Measurements from ENCODE around the gene HAAO. TPM values are rescaled to one million over a fixed set of nuclear protein-coding genes. Genes with fewer than 3 reads are reported as not detected.

Gene HAAO
- total RNA-seq, 2 experiments from 2014 or later, result 0.17 TPM; not detected in 1

DNA sequence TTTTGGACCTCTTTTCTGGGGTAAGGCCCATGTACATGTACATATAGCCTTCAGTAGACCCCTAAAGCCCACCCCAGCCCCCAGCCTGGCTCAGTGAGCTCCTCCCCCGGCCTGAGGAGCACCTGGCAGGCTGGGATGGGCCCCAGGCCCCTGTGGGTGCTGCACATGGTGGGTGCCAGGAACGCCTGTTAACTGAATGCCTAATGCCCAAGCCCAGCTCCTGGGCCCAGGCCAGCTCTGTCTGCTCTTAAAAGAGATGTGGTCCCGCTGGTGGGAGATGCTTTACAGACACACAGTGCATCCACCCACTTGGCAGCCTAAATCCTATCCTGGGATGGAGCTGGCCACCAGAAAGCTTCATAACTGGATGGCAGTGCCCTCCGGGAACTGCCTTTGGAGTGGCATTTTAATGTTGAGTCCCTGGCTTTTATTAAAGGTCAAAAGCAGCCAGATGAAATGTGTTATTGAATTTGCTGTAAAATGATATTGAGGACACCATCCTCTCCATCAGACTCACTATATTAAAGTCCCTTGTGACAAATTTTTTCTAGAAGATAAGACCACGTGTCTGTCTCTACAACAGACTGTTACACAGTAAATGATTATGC, 20.7 kb downstream of the HAAO start:
- Mint-ChIP-seq H3K27me3 (no peaks in the 10 kb centered on the region), H3K4me1 (ENCODE audit: low read depth) (peaks cover 12% of the 10 kb centered on the region), H3K27ac (no peak overlapping the region), H3K36me3 (no peaks in the 10 kb centered on the region), H3K9me3 (no peaks in the 10 kb centered on the region), H3K4me3 (no peak overlapping the region)
- POLR2A ChIA-PET, result no interaction called here
- DNase-seq, result no peak
- CTCF ChIA-PET, result no interaction called here
- intact Hi-C loops (cut with micrococcal nuclease), result no loop called here

DNA sequence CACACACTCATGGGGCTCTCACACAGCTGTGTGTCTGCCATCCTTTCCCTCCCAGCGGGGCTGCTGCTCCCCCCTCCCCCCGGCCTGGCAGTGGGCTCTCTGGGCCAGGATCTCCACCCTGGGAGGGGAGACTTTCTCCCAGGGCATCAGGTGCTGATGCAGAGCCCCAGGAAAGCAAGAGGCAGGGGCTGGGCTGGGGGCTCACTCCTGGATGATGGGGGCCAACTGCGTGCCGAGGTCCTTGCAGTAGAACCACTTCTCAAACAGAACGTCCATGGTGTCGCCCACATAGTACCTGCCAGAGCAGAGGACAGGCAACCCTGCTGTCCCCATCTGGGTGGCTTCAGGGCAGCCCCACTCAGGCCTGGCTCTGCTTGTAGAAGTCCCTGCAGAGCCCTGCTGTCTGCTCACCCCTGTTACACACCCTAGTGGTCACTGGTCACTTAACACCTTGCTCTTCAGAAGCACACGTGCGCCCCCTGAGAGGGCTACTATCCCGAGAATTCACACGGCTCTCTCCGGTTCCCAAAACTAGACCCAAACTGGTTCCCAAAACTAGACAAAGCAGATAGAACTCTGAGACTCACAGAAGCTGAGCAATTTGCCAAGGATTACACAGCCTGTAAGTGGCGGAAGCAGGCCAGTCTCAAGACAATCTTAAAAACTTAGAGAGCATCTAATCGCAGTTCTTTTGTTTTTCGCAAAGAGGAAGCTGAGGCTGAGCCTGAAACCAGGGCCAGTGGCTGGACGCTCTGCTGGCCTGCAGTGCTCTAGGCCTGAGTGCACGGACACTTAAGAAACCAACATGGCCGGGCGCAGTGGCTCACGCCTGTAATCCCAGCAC, 21.9 kb downstream of the HAAO start:
- Mint-ChIP-seq H3K36me3 (no peaks in the 10 kb centered on the region), H3K4me3 (no peak overlapping the region), H3K27me3 (no peaks in the 10 kb centered on the region), H3K4me1 (ENCODE audit: low read depth) (peaks cover 5% of the 10 kb centered on the region), H3K27ac (no peak overlapping the region), H3K9me3 (no peaks in the 10 kb centered on the region)
- POLR2A ChIA-PET, result no interaction called here
- CTCF ChIA-PET, result no interaction called here
- no peak for DNase-seq
- intact Hi-C loops (cut with micrococcal nuclease), result no loop called here

DNA sequence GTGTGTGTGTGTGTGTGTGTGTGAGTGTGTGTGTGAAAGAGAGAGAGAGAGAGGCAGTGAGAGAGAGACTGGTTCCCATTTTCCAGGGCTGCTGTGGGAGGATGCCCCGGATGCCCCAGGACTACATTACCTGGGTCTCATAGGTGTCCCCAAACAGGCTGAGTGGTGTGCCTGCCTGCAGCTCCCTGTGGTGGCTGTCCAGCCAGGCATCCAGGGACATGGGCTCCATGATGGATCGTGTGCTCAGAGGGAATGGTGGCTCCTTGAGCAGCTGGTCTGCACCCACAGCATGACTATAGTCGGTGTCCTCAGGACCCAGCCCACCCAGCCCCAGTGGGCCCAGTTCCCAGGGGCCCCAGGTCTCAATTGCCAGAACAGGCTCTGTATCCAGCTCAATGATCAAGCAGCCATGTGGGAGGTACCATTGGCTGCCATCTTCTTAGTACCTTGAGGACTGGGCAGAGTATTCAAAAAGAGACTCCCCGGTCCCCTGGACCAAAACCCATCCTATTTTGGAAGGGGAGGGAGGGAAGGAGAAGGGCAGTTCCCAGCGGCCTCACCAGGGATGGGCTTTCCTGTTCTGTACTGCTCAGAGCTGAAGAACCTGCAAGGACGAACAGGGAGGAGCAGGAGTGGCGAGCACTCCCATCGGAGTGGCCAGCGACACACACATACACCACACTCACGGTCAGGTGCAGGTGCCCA, 22.6 kb downstream of the HAAO start:
- intact Hi-C loops (cut with micrococcal nuclease), result no loop called here
- Mint-ChIP-seq H3K4me1 (ENCODE audit: low read depth) (no peaks in the 10 kb centered on the region), H3K27ac (no peak overlapping the region), H3K36me3 (no peaks in the 10 kb centered on the region), H3K9me3 (no peaks in the 10 kb centered on the region), H3K27me3 (no peaks in the 10 kb centered on the region), H3K4me3 (no peak overlapping the region)
- no peak for DNase-seq
- CTCF ChIA-PET, result no interaction called here
- POLR2A ChIA-PET, result no interaction called here

DNA sequence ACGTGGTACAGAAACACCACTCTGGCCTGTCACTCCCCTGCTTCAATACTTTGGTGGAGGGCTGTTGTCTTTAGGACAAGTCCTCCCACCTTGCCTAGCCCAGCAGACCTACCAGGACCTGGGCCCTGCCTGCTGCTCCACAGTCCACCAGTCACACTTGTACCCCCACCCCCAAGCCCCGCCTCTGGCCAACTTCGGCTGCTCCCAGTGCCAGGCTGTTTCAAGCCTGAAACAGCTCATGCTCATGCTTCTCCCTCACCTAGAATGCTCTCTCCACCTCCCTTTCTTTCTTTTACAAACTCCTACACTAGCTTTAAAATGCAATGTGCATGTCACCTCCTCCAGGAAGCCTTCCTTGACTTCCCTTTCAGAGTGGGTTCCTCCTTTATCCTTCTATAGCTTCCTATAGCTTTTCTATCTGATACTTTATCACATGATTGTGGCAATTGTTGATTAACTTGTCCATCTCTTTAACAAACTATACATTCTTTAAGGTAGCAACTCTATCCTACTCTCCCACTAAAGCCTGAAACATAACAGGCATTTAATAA, 23.6 kb downstream of the HAAO start:
- CTCF ChIA-PET, result no interaction called here
- Mint-ChIP-seq H3K4me1 (ENCODE audit: low read depth) (no peaks in the 10 kb centered on the region), H3K4me3 (no peak overlapping the region), H3K36me3 (no peaks in the 10 kb centered on the region), H3K27me3 (no peaks in the 10 kb centered on the region), H3K27ac (no peak overlapping the region), H3K9me3 (no peaks in the 10 kb centered on the region)
- POLR2A ChIA-PET, result no interaction called here
- DNase-seq, result no peak
- intact Hi-C loops (cut with micrococcal nuclease), result no loop called here

DNA sequence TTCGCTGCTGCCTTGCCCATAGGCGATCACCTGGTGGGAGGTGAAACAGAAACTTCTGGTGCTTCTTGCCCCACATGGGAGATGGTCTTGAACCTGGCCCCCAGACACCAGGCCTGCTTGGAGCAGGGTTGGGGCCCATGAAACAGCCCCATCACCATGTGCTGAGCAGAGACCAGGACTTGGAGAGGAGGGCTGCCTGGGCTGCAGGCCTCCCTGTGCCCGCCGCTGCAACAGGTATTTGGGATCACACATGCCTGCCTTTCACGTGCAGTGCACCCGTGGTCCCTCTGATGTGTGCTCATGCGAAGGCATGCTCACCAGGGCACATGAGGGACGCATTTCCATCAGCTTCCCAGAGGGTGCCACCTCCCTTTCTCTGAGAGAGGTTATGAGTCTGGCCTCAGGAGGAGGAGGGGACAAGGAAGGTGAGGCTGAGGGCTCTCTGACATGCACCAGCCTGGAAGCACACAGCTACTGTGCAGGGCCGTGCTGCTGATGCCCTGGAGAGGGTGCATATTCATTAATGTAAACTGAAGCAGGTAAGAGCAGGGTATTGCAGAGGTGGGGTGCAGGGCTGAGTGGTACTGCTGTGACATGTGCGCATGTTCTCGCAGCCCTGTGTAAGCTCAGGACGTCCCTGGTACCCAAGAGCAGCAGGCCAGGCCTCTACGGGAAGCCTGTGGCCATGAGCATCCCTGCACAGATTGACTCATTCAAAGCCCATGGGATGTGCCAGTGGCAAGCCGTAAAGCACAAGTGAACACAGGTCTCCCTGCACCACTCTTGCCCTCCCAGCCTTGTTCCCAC, 24.3 kb downstream of the HAAO start:
- no peaks in the 10 kb centered on the region for H3K9me3 Mint-ChIP-seq
- H3K4me1 Mint-ChIP-seq (ENCODE audit: low read depth), result no peaks in the 10 kb centered on the region
- no peaks in the 10 kb centered on the region for H3K36me3 Mint-ChIP-seq
- H3K27me3 Mint-ChIP-seq, result no peaks in the 10 kb centered on the region
- CTCF ChIA-PET, result no interaction called here
- DNase-seq, result no peak
- intact Hi-C loops (cut with micrococcal nuclease), result no loop called here
- no peak overlapping the region for H3K27ac Mint-ChIP-seq
- POLR2A ChIA-PET, result no interaction called here
- no peak overlapping the region for H3K4me3 Mint-ChIP-seq

DNA sequence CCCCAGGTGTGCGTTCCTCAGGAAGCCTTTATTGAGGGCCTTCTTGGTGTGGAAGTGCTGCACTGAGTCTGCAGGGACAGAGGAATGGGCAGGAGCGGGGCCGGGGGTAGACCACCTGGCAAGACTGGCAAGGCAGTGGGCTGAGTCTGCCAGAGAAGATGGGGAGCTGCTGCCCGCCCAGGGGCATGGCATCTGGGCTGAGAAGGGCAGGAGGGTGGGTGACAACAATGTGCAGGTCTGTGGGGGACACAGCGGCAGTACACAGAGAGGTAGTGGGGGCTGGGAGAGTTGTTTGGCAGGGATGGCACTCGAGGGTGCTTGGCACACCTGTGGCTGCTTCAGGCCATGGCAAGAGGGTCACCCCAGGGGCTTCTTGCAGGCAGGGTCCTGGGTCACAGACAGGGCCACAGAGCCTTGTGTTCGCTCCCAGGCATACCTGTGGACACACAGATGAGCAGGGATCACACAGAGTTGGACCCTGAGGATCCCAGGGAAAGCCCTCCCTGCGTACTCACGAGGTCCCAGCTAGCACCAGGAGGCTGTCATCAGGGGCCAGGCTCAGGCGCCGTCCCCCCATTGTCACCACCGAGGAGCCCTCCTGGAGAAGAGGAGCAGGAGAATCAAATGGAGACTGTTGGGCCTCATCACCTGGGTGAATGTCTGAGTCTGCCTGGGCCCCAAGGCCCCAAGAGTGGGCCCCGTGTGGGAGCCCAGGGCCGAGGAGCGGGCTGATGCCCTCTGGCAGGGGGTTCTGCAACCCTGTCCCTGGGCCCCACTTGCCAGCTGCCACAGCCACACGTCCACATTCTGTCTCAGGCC, 25.1 kb downstream of the HAAO start:
- no peak for DNase-seq
- ChIA-PET POLR2A (no interaction called here), CTCF (no interaction called here)
- no peak overlapping the region for H3K27ac Mint-ChIP-seq
- intact Hi-C loops (cut with micrococcal nuclease), result no loop called here
- no peaks in the 10 kb centered on the region for H3K4me1 Mint-ChIP-seq (ENCODE audit: low read depth)
- no peak overlapping the region for H3K4me3 Mint-ChIP-seq
- H3K36me3 Mint-ChIP-seq, result no peaks in the 10 kb centered on the region
- H3K27me3 Mint-ChIP-seq, result no peaks in the 10 kb centered on the region
- no peaks in the 10 kb centered on the region for H3K9me3 Mint-ChIP-seq

DNA sequence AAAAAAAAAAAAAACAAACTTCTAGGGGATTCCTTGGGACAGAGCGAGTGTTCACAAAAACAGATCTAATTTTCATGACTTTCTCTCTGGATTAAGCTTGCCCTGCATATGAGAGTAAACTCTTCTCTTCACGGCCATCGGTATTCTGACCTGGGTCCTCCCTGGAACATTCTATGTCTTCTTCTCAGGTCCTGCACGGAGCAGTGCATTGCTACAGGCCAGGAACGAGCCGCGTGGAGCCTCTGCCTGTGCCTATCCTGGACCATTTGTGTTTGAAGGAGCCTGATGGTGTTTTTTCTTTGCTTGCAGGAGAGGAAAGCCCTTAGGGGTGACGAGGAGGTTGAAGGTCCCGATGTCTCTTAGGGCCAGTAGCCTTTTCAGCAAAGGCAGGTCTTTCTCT, 26.7 kb downstream of the HAAO start:
- H3K4me1 Mint-ChIP-seq (ENCODE audit: low read depth), result no peaks in the 10 kb centered on the region

DNA sequence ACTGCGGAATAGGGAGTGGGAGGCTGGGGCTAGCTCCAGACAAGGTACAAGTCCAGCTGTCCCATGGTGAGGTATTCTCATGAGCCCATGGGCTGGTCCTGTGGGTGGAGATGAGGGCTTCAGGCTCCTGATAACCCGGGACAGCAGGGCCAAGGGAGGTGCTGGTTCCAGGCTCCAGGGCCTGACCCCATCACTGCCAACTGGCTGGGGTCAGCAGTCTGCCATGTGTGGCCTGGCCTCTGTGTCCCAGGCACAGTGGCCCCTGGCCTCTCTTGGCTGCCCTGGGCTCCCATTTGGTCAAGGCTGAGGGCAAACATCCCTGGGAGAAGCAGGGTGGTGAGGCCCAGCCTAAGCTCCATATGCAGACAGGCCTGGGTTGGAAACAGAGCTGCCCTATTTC, 27.5 kb downstream of the HAAO start:
- no peak overlapping the region for H3K27ac Mint-ChIP-seq
- H3K36me3 Mint-ChIP-seq, result no peaks in the 10 kb centered on the region
- no peak for DNase-seq
- H3K9me3 Mint-ChIP-seq, result no peaks in the 10 kb centered on the region
- no peaks in the 10 kb centered on the region for H3K27me3 Mint-ChIP-seq
- H3K4me3 Mint-ChIP-seq, result no peak overlapping the region
- ChIA-PET POLR2A (no interaction called here), CTCF (no interaction called here)
- intact Hi-C loops (cut with micrococcal nuclease), result no loop called here
- H3K4me1 Mint-ChIP-seq (ENCODE audit: low read depth), result no peaks in the 10 kb centered on the region

More for the DNA sequence above, 26.7 kb downstream of the HAAO start:
- CTCF ChIA-PET, result no interaction called here
- no peak overlapping the region for H3K4me3 Mint-ChIP-seq
- DNase-seq, result no peak
- no peaks in the 10 kb centered on the region for H3K27me3 Mint-ChIP-seq
- H3K36me3 Mint-ChIP-seq, result no peaks in the 10 kb centered on the region
- H3K9me3 Mint-ChIP-seq, result no peaks in the 10 kb centered on the region
- H3K27ac Mint-ChIP-seq, result no peak overlapping the region
- intact Hi-C loops (cut with micrococcal nuclease), result no loop called here
- POLR2A ChIA-PET, result no interaction called here

DNA sequence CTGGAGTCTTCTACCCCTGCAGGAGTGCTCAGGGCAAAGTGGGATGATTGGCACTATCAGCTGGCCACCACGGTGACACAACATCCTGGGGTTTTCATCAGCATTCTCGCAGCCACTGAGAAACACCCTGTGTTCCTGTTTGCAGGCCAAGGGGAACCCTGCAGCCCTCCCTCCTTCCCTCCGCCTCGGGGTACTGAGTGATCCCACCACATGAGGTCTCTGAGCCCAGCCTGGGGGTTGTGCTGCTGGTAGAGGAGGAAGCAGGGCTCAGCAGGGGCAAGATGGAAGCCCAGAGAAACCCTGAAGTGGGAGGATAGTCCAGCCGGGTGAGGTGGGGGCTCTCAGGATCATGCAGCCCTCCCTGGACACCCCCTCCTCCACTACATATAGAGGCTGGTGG, 28.3 kb downstream of the HAAO start, which contains the start of gene OXER1:
TSS of gene OXER1 (minus strand) at position 40 of the 400 bp plus-strand sequence. CDS start 73 bp downstream, outside the sequence.
- ChIA-PET CTCF (no interaction called here), POLR2A (no interaction called here)
- intact Hi-C loops (cut with micrococcal nuclease), result no loop called here
- no peaks in the 10 kb centered on the region for H3K27me3 Mint-ChIP-seq
- H3K36me3 Mint-ChIP-seq, result no peaks in the 10 kb centered on the region
- no peaks in the 10 kb centered on the region for H3K4me1 Mint-ChIP-seq (ENCODE audit: low read depth)
- no peak within 1 kb of the TSS for H3K27ac Mint-ChIP-seq
- DNase-seq, result no peak
- no peaks in the 10 kb centered on the region for H3K9me3 Mint-ChIP-seq
- H3K4me3 Mint-ChIP-seq, result no peak within 1 kb of the TSS

DNA sequence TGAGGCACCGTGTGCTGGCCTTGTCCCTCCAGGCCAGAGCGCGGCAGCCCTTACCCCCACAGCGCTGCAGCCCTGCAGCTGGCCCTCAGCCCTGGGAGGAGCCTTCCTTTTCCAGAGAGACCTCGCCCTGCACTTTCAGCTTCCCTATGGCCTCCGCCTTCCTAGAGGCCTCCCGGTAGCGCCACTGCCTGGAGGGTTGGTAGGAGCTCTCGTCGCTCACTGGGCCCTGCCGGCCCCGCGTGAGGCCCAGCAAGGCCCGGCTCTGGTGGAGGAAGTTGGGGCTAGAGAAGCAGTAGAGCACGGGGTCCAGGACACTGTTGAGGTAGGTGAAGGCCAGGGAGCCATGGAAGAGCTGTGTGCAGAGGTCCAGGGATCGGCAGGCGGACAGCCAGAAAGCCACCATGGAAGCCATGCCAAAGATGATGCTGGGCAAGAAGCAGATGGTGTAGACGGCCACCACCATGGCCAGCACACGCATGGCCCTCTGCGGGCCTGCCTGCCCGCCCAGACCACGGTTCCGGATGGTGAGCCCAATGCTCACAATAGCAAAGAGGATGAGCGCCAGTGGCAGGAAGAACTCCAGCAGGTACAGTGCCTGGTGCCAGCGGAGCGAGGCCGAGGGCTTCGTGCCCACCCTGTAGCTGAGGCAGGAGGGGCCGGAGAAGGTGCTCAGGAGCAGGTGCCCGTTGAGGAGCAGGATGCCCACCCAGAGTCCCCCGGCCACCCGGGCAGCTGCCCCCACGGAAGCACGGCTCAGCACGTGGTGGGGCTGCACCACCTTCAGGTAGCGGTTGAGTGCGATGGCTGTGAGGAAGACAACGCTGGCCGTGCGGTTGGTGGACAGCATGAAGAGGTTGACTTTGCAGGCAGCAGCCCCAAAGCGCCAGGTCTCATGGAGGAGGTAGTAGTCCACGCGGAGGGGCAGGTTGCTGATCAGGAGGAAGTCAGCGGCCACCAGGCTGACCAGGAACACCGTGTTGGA, 29.3 kb downstream of the HAAO start:
- Mint-ChIP-seq H3K36me3 (no peaks in the 10 kb centered on the region), H3K27ac (no peak overlapping the region), H3K4me3 (no peak overlapping the region), H3K4me1 (ENCODE audit: low read depth) (no peaks in the 10 kb centered on the region), H3K27me3 (no peaks in the 10 kb centered on the region), H3K9me3 (no peaks in the 10 kb centered on the region)
- POLR2A ChIA-PET, result no interaction called here
- no peak for DNase-seq
- CTCF ChIA-PET, result interaction anchor here (0.7 kb wide), 1 partner anchor 11 kb away, joined by 3 read pairs; no protein-coding TSS in a partner anchor
- intact Hi-C loops (cut with micrococcal nuclease), result no loop called here

DNA sequence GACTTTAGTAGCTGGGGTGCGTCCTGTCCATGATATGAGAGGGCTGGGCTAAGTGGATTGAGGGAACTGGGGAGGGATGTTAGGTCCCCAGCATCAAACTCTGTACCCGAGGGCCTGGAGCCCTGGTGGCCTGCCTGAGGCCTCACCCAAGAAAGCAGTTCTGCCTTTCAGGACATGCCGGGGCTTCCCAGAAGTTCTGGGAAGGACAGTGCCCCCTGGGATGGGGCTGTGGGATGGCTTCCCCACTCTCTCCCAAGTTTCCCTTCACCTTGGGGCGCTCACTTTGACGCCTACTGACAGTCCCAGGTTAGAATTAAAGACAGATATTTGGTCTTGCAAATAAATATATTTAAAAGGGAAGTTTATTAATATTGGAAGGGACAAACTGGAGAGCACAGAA, 30.2 kb downstream of the HAAO start:
- POLR2A ChIA-PET, result no interaction called here
- intact Hi-C loops (cut with micrococcal nuclease), result no loop called here
- Mint-ChIP-seq H3K27me3 (no peaks in the 10 kb centered on the region), H3K27ac (no peak overlapping the region), H3K36me3 (no peaks in the 10 kb centered on the region), H3K4me1 (ENCODE audit: low read depth) (no peaks in the 10 kb centered on the region), H3K4me3 (no peak overlapping the region), H3K9me3 (no peaks in the 10 kb centered on the region)
- DNase-seq, result no peak
- CTCF ChIA-PET, result no interaction called here
